H1 (cell line): ENCODE data around the gene SHISA7. TPM values are rescaled to one million over a fixed set of nuclear protein-coding genes. Genes with fewer than 3 reads are reported as not detected.
A peak's percentile ranks its signal among the peaks of the same experiment; 100 is the strongest.

ENCODE experiments used
- CTCF ChIA-PET: fragments of 300-600 bp; sonication (Branson Sonifier 250); formaldehyde crosslinking; loops from one replicate; lab custom pipeline; 2021; ENCODE audit not compliant: partially characterized antibody; lab: Charles Lee
- POLR2A ChIA-PET: fragments of 300-600 bp; sonication (Branson Sonifier 250); formaldehyde crosslinking; loops from one replicate; lab custom pipeline; 2021; ENCODE audit warnings: inconsistent platforms; ENCODE audit not compliant: partially characterized antibody; lab: Charles Lee
- DNase-seq, 2 experiments: peaks; one replicate each; pipeline versions ENCODE4 v3.0.0 to v3.0.0-alpha.2; 2010 to 2022; ENCODE audit warnings: low spot score in 2 of 2, low read depth in 1 of 2, mixed read lengths in 1 of 2
- FAIRE-seq: peaks from 2 replicates; lab custom pipeline; 2011; peaks lifted over from hg19 to GRCh38; lab: Jason Lieb, UNC
- H2AFZ ChIP-seq: 2 replicates; pipeline ENCODE4 v1.8.1; 2012; ENCODE audit warnings: low read length, inconsistent platforms
- H2AK5ac ChIP-seq: 2 replicates; pipeline ENCODE4 v1.6.1; 2013; ENCODE audit warnings: low read depth, low read length
- H2BK120ac ChIP-seq: replicated peaks from 2 replicates; pipeline ENCODE3; 2013; ENCODE audit warnings: low read depth, low read length, inconsistent platforms
- H2BK12ac ChIP-seq: 2 replicates; pipeline ENCODE4 v1.6.1; 2013; ENCODE audit warnings: low read depth, low read length
- H2BK15ac ChIP-seq: 2 replicates; pipeline ENCODE4 v1.6.1; 2013; ENCODE audit warnings: low read length
- H2BK20ac ChIP-seq: 2 replicates; pipeline ENCODE4 v1.6.1; 2013; ENCODE audit warnings: low read length
- H2BK5ac ChIP-seq: 2 replicates; pipeline ENCODE4 v1.6.1; 2013; ENCODE audit warnings: low read depth, low read length
- H3K14ac ChIP-seq: 2 replicates; pipeline ENCODE4 v1.6.1; 2013; ENCODE audit warnings: inconsistent platforms; ENCODE audit not compliant: insufficient read length
- H3K18ac ChIP-seq: 2 replicates; pipeline ENCODE4 v1.6.1; 2013; ENCODE audit warnings: low read length; ENCODE audit errors: extremely low read depth
- H3K23ac ChIP-seq: 2 replicates; pipeline ENCODE4 v1.6.1; 2013; ENCODE audit warnings: inconsistent platforms; ENCODE audit not compliant: insufficient read length
- H3K23me2 ChIP-seq: 2 replicates; pipeline ENCODE4 v1.6.1; 2013; ENCODE audit warnings: low read depth, low read length
- H3K27ac ChIP-seq: 2 replicates; pipeline ENCODE4 v1.6.1; 2011; ENCODE audit warnings: low read depth, low read length, inconsistent platforms
- H3K27me3 ChIP-seq, 4 experiments: replicated peaks in 1 of 4; 1 replicate in 1 of 4; 2 replicates in 3 of 4; pipeline versions ENCODE4 v1.6.1 to v1.8.1; 2011 to 2013; ENCODE audit warnings: low read length in 3 of 4, mild to moderate bottlenecking in 3 of 4, inconsistent platforms in 2 of 4, mixed read lengths in 2 of 4, moderate library complexity in 1 of 4; ENCODE audit not compliant: control insufficient read depth in 3 of 4, insufficient read depth in 3 of 4; ENCODE audit errors: extremely low read depth in 1 of 4
- H3K36me3 ChIP-seq, 4 experiments: 2 replicates each; pipeline versions ENCODE4 v1.6.1 to v1.8.1; 2011 to 2013; ENCODE audit warnings: mild to moderate bottlenecking in 4 of 4, low read length in 3 of 4, moderate library complexity in 2 of 4, control low read depth in 1 of 4, inconsistent platforms in 1 of 4; ENCODE audit not compliant: insufficient read depth in 4 of 4, control insufficient read depth in 2 of 4
- H3K4ac ChIP-seq: replicated peaks from 2 replicates; pipeline ENCODE3; 2013; ENCODE audit warnings: low read length, low read depth, mixed read lengths, inconsistent platforms; ENCODE audit not compliant: insufficient read length
- H3K4me1 ChIP-seq, 4 experiments: replicated peaks in 1 of 4; 1 replicate in 1 of 4; 2 replicates in 3 of 4; pipeline versions ENCODE4 v1.6.1 to v1.8.1; 2011 to 2013; ENCODE audit warnings: low read length in 3 of 4, inconsistent platforms in 2 of 4, mixed read lengths in 1 of 4; ENCODE audit not compliant: insufficient read depth in 4 of 4, control insufficient read depth in 3 of 4
- H3K4me2 ChIP-seq, 2 experiments: 2 replicates each; pipeline versions ENCODE4 v1.6.1 to v1.8.1; 2011 to 2013; ENCODE audit warnings: low read depth in 2 of 2, low read length in 2 of 2, control low read depth in 1 of 2, inconsistent platforms in 1 of 2, mild to moderate bottlenecking in 1 of 2; ENCODE audit not compliant: insufficient read depth in 1 of 2
- H3K4me3 ChIP-seq, 4 experiments: fragments of 200-600, 300-600 bp in 1 of 4; sonication (generic), shearing (Covaris generic), sonication (Bioruptor Twin) in 1 of 4; 2 replicates each; pipeline versions ENCODE4 v1.5.1 to v1.8.1; 2011 to 2016; ENCODE audit warnings: low read length in 4 of 4, low read depth in 3 of 4, control low read depth in 2 of 4, inconsistent platforms in 2 of 4, mild to moderate bottlenecking in 2 of 4, mixed read lengths in 1 of 4, moderate library complexity in 1 of 4; ENCODE audit not compliant: insufficient read depth in 2 of 4; ENCODE audit errors: extremely low read depth in 1 of 4
- H3K56ac ChIP-seq: replicated peaks from 2 replicates; pipeline ENCODE3; 2013; ENCODE audit warnings: low read depth, mild to moderate bottlenecking, mixed read lengths, low read length, inconsistent platforms; ENCODE audit not compliant: insufficient read length
- H3K79me1 ChIP-seq: 2 replicates; pipeline ENCODE4 v1.6.1; 2013; ENCODE audit warnings: low read depth, low read length, control low read depth
- H3K79me2 ChIP-seq, 2 experiments: 2 replicates each; pipeline versions ENCODE4 v1.6.1 to v1.8.1; 2012 to 2013; ENCODE audit warnings: low read length in 2 of 2, mild to moderate bottlenecking in 2 of 2, inconsistent platforms in 1 of 2; ENCODE audit not compliant: insufficient read depth in 2 of 2, control insufficient read depth in 1 of 2
- H3K9ac ChIP-seq, 4 experiments: replicated peaks in 1 of 4; 1 replicate in 1 of 4; 2 replicates in 3 of 4; pipeline versions ENCODE4 v1.6.1 to v1.8.1; 2011 to 2013; ENCODE audit warnings: low read depth in 3 of 4, low read length in 3 of 4, control low read depth in 2 of 4, mild to moderate bottlenecking in 2 of 4, moderate library complexity in 2 of 4, inconsistent platforms in 1 of 4; ENCODE audit errors: extremely low read depth in 1 of 4
- H3K9me3 ChIP-seq, 2 experiments: 2 replicates each; pipeline versions ENCODE4 v1.6.1 to v1.8.1; 2012 to 2013; ENCODE audit warnings: mild to moderate bottlenecking in 2 of 2, moderate library complexity in 2 of 2, control low read depth in 1 of 2, inconsistent platforms in 1 of 2, low read depth in 1 of 2, low read length in 1 of 2, mixed read lengths in 1 of 2; ENCODE audit not compliant: insufficient read depth in 2 of 2
- H4K20me1 ChIP-seq, 2 experiments: replicated peaks in 1 of 2; 2 replicates each; pipeline versions ENCODE3 to v1.8.1; 2011 to 2013; ENCODE audit warnings: inconsistent platforms in 2 of 2, low read length in 2 of 2, mild to moderate bottlenecking in 1 of 2; ENCODE audit not compliant: insufficient read depth in 2 of 2, control insufficient read depth in 1 of 2
- H4K5ac ChIP-seq: 2 replicates; pipeline ENCODE4 v1.6.1; 2013; ENCODE audit warnings: low read length, low read depth, mixed read lengths, inconsistent platforms; ENCODE audit not compliant: insufficient read length
- H4K8ac ChIP-seq: 2 replicates; pipeline ENCODE4 v1.8.0; 2013; ENCODE audit warnings: mild to moderate bottlenecking, moderate library complexity, low read length, inconsistent platforms; ENCODE audit not compliant: insufficient read depth; ENCODE audit errors: extremely low read depth
- H4K91ac ChIP-seq: replicated peaks from 2 replicates; pipeline ENCODE3; 2013; ENCODE audit warnings: low read length, mixed read lengths, inconsistent platforms; ENCODE audit not compliant: insufficient read length
- HDAC2 ChIP-seq, 2 experiments: fragments of 300-600 bp in 1 of 2; sonication (generic) in 1 of 2; IDR thresholded peaks; 2 replicates each; pipeline ENCODE4 v1.6.1; 2011 to 2012; ENCODE audit warnings: low read depth in 2 of 2, low read length in 2 of 2, mild to moderate bottlenecking in 2 of 2, moderate library complexity in 2 of 2, borderline replicate concordance in 1 of 2, inconsistent platforms in 1 of 2
- JUND ChIP-seq: IDR thresholded peaks from 2 replicates; pipeline ENCODE4 v1.6.1; 2011; ENCODE audit warnings: mild to moderate bottlenecking, improper control_type of control experiment, low read length
- KDM4A ChIP-seq: IDR thresholded peaks from one replicate; pipeline ENCODE4 v1.7.1; 2012; ENCODE audit warnings: low read depth, mild to moderate bottlenecking, moderate library complexity, low read length, inconsistent platforms; ENCODE audit not compliant: severe bottlenecking
- MAX ChIP-seq: IDR thresholded peaks from 2 replicates; pipeline ENCODE4 v1.6.1; 2012; ENCODE audit warnings: inconsistent platforms
- RAD21 ChIP-seq, 2 experiments: IDR thresholded peaks in 1 of 2; conservative IDR thresholded peaks in 1 of 2; 2 replicates each; pipeline ENCODE4 v1.6.1; 2011; ENCODE audit warnings: low read depth in 2 of 2, low read length in 2 of 2, improper control_type of control experiment in 1 of 2, inconsistent platforms in 1 of 2, mild to moderate bottlenecking in 1 of 2, moderate library complexity in 1 of 2
- SP1 ChIP-seq: IDR thresholded peaks from 2 replicates; pipeline ENCODE4 v1.6.1; 2011; ENCODE audit warnings: low read depth, low read length
- SP4 ChIP-seq: IDR thresholded peaks from 2 replicates; pipeline ENCODE4 v1.6.1; 2012; ENCODE audit warnings: low read length, inconsistent platforms
- TAF1 ChIP-seq: IDR thresholded peaks from 2 replicates; pipeline ENCODE4 v1.6.1; 2011; ENCODE audit warnings: mild to moderate bottlenecking, low read depth, low read length
- WGBS, 2 experiments: shearing (Covaris generic) in 1 of 2; methylation state at CpG; one replicate each; pipeline versions ENCODE4 v1.1.6 to v1.1.7; 2013 to 2015; ENCODE audit warnings: low lambda C conversion rate in 2 of 2, mixed read lengths in 2 of 2, inconsistent platforms in 1 of 2, low coverage in 1 of 2, missing lambda C conversion rate in 1 of 2; ENCODE audit not compliant: insufficient replicate concordance in 2 of 2, insufficient coverage in 1 of 2, insufficient read length in 1 of 2; ENCODE audit errors: extremely low coverage in 1 of 2, missing lambda C conversion rate in 1 of 2; 5-methylcytosine and 5-hydroxymethylcytosine counted together
- polyA plus RNA-seq, 7 experiments: library from polyadenylated mRNA; depleted of rRNA in 3 of 7; stranded (reverse) in 5 of 7; unstranded in 2 of 7; fragments of >200 nt in 5 of 7; fragments of 200-250 nt in 2 of 7; gene quantifications; 1 replicate in 5 of 7; 2 replicates in 1 of 7; 4 replicates in 1 of 7; pipeline versions ENCODE4 v1.2.1 to v1.2.3, GENCODE V29; 2011 to 2013; ENCODE audit warnings: missing spikeins in 2 of 7, mixed read lengths in 2 of 7
- total RNA-seq: library from RNA; stranded (reverse); fragmentation: NEBNext Ultra II Directional; extraction: Animal tissue kit (Norgen Biotek cat#: 25700); gene quantifications from 2 replicates; pipeline ENCODE4 v1.2.1, GENCODE V29; 2021

Gene SHISA7
- total and polyA plus RNA-seq, 2 of the 8 experiments (the other 6 are each of a cell fraction or from before 2014, with no cell fraction given): 0.76 to 1.0 TPM

GRCh38 chr19:55440411-55441105 lies 2.5 kb downstream of the SHISA7 start:
- Histone ChIP-seq H3K23ac (no peak overlapping the region), H3K4me2 (peak overlapping the region; percentile 74 to 92)
- CTCF ChIA-PET: interaction anchor here (1.2 to 1.6 kb wide), 2 partner anchors 12 to 282 kb away, joined by 3 to 8 read pairs; no protein-coding TSS in a partner anchor

More at GRCh38 chr19:55440411-55441105, 2.5 kb downstream of the SHISA7 start:
- Histone ChIP-seq H4K8ac (peak overlapping the region; percentile 58; the same call in 1 of the 2 replicates), H3K56ac (no peak overlapping the region), H3K4ac (peak overlapping the region; percentile 10), H3K9me3 (no peaks in the 10 kb centered on the region), H4K5ac (no peak overlapping the region), H3K9ac (peak overlapping the region in 1 of 4 experiments; percentile 3; a peak in 1 of 7 replicates), H2BK5ac (no peak overlapping the region; the same call in 1 of the 2 replicates), H3K27me3 (peaks cover 39 to 74% (median 65%) of the 10 kb centered on the region in 4 experiments), H2AFZ (peak overlapping the region; percentile 12; the same call in 1 of the 2 replicates), H4K20me1 (peaks cover 6 to 12% of the 10 kb centered on the region in 2 experiments), H3K4me3 (peak overlapping the region; percentile 32 to 65 (median 47)), H3K79me1 (no peaks in the 10 kb centered on the region), H3K14ac (no peak overlapping the region), H2BK120ac (peak overlapping the region; percentile 84), H3K27ac (no peak overlapping the region), H2BK20ac (peak overlapping the region; percentile 1; the same call in 1 of the 2 replicates), H3K23me2 (peaks cover 14% of the 10 kb centered on the region; the same call in 1 of the 2 replicates), H2BK15ac (no peak overlapping the region; the same call in 1 of the 2 replicates), H3K4me1 (peaks cover 6 to 21% (median 9%) of the 10 kb centered on the region in 4 experiments), H3K79me2 (no peaks in the 10 kb centered on the region), H2BK12ac (peak overlapping the region; percentile 88; the same call in 1 of the 2 replicates), H3K36me3 (no peaks in the 10 kb centered on the region), H4K91ac (peak overlapping the region; percentile 61), H3K18ac (peak overlapping the region; percentile 83), H2AK5ac (no peak overlapping the region)
- DNase-seq: peak in 1 of 2 experiments; percentile 96
- FAIRE-seq: peak; percentile 50
- POLR2A ChIA-PET: interaction anchor here (0.7 to 1.9 kb wide), 3 partner anchors 51 to 146 kb away, joined by 3 to 5 read pairs (median 4); no protein-coding TSS in a partner anchor
- 9% methylated on average over 28 of the region's 39 CpGs; no CpG with 5 or more reads in 1 of the 2 experiments for WGBS, 2 experiments
- TF ChIP-seq SP1 (peak; percentile 30; the same call in 1 of the 2 replicates), JUND (no peak), RAD21 (IDR thresholded peaks at IDR 0.05 in 1 of 2, conservative IDR thresholded peaks at IDR 0.05 in 1 of 2; ENCODE audit: low read depth in 2 of 2, low read length in 2 of 2) (no peak), MAX (0 out of 2 replicates have a peak, but pooled peaks have one; percentile 10), HDAC2 (IDR thresholded peaks at IDR 0.05; ENCODE audit: borderline replicate concordance in 1 of 2, low read depth in 2 of 2, low read length in 2 of 2) (peak in 1 of 2 experiments; percentile 38; a peak in 1 of 4 replicates), SP4 (peak; percentile 87), KDM4A (peak; percentile 76), TAF1 (0 out of 2 replicates have a peak, but pooled peaks have one; percentile 47)
